ENCODE data around the gene CXCR6. TPM values are rescaled to one million over a fixed set of nuclear protein-coding genes. Genes with fewer than 3 reads are reported as not detected.

The CXCR6 gene
- total and polyA plus RNA-seq, 2 of the 8 experiments (the other 6 are each of a cell fraction or from before 2014, with no cell fraction given): not detected

DNA sequence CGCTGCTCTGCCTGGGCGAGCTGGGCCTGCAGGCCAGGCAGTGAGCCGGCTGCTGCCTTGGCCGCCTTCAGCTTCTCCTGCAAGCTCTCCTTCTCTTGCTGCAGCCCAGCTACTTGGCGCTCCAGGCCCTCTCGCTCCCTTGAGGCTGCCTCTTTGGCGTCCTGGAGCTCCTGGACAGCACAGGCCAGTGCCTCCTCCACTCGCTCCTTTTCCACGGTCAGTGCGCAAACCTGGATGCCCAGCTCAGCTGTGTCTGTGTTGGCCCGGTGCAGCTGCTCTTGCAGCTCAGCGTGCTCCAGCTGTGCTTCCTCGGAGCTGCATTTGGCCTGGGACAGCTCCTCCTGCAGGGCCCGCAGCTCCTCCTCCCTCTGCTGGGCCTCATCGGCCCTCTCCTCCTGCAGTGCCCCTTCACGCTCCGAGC lies 23.1 kb downstream of the CXCR6 start:
- peaks cover 25 to 66% (median 55%) of the 10 kb centered on the region in 4 experiments for H3K36me3 ChIP-seq (ENCODE audit: control insufficient read depth in 2 of 4, insufficient read depth in 4 of 4, low read length in 3 of 4)
- no peak overlapping the region for H3K18ac ChIP-seq (ENCODE audit: extremely low read depth, low read length)
- no peak overlapping the region for H2AK5ac ChIP-seq (ENCODE audit: low read depth, low read length)
- no peak overlapping the region for H2BK12ac ChIP-seq (ENCODE audit: low read depth, low read length)
- CTCF ChIA-PET (ENCODE audit: partially characterized antibody): interaction anchor here (0.5 to 6.7 kb wide), 5 partner anchors 13 to 1640 kb away, joined by 3 to 51 read pairs (median 4); partner anchors contain the start of gene CXCR6
- POLR2A ChIA-PET (ENCODE audit: partially characterized antibody): interaction anchor here (1.0 to 1.3 kb wide), 2 partner anchors 17 to 130 kb away, joined by 3 to 4 read pairs; no protein-coding TSS in a partner anchor
- H3K9ac ChIP-seq (replicated peaks in 1 of 4; ENCODE audit: extremely low read depth in 1 of 4, low read depth in 3 of 4, low read length in 3 of 4): no peak overlapping the region
- H4K8ac ChIP-seq (ENCODE audit: extremely low read depth, insufficient read depth, low read length): no peak overlapping the region
- peaks cover 4 to 12% of the 10 kb centered on the region in 2 experiments for H4K20me1 ChIP-seq (replicated peaks in 1 of 2; ENCODE audit: control insufficient read depth in 1 of 2, insufficient read depth in 2 of 2, low read length in 2 of 2)
- H4K91ac ChIP-seq (replicated peaks; ENCODE audit: insufficient read length, low read length): no peak overlapping the region
- no peaks in the 10 kb centered on the region for H3K27me3 ChIP-seq (replicated peaks in 1 of 4; ENCODE audit: control insufficient read depth in 3 of 4, extremely low read depth in 1 of 4, insufficient read depth in 3 of 4, low read length in 3 of 4)
- no peaks in the 10 kb centered on the region for H3K79me2 ChIP-seq (ENCODE audit: control insufficient read depth in 1 of 2, insufficient read depth in 2 of 2, low read length in 2 of 2)
- H2AFZ ChIP-seq (ENCODE audit: low read length): no peak overlapping the region
- FAIRE-seq (no peak), DNase-seq (ENCODE audit: low read depth in 1 of 2, low spot score in 2 of 2) (no peak)
- H3K4me3 ChIP-seq (ENCODE audit: extremely low read depth in 1 of 4, insufficient read depth in 2 of 4, low read depth in 3 of 4, low read length in 4 of 4): no peak overlapping the region
- H3K79me1 ChIP-seq (ENCODE audit: low read depth, low read length): no peaks in the 10 kb centered on the region
- no peak overlapping the region for H2BK15ac ChIP-seq (ENCODE audit: low read length)
- H3K56ac ChIP-seq (replicated peaks; ENCODE audit: insufficient read length, low read depth, low read length): no peak overlapping the region
- H2BK120ac ChIP-seq (replicated peaks; ENCODE audit: low read depth, low read length): no peak overlapping the region
- WGBS, 2 experiments (ENCODE audit: extremely low coverage in 1 of 2, insufficient coverage in 1 of 2, insufficient read length in 1 of 2, insufficient replicate concordance in 2 of 2, low coverage in 1 of 2, low lambda C conversion rate in 2 of 2, missing lambda C conversion rate in 1 of 2): 90% methylated on average over 17 of the region's 17 CpGs; no CpG with 5 or more reads in 1 of the 2 experiments
- no peak overlapping the region for H3K4ac ChIP-seq (replicated peaks; ENCODE audit: insufficient read length, low read depth, low read length)
- no peak overlapping the region for H3K4me2 ChIP-seq (ENCODE audit: insufficient read depth in 1 of 2, low read depth in 2 of 2, low read length in 2 of 2)
- H4K5ac ChIP-seq (ENCODE audit: insufficient read length, low read depth, low read length): no peak overlapping the region
- no peaks in the 10 kb centered on the region for H3K4me1 ChIP-seq (replicated peaks in 1 of 4; ENCODE audit: control insufficient read depth in 3 of 4, insufficient read depth in 4 of 4, low read length in 3 of 4)
- H3K9me3 ChIP-seq (ENCODE audit: insufficient read depth in 2 of 2, low read depth in 1 of 2, low read length in 1 of 2): no peaks in the 10 kb centered on the region
- TF ChIP-seq JUN (IDR thresholded peaks at IDR 0.05; ENCODE audit: low read depth, low read length) (no peak), TBP (IDR thresholded peaks at IDR 0.05; ENCODE audit: low read depth, low read length) (no peak), CBX5 (IDR thresholded peaks at IDR 0.05; ENCODE audit: low read depth, low read length) (no peak), KDM1A (IDR thresholded peaks at IDR 0.05; ENCODE audit: borderline replicate concordance, low read length) (no peak), MAFK (IDR thresholded peaks at IDR 0.05; ENCODE audit: low read depth, low read length) (no peak)
- TF ChIP-seq, protein P1, sequence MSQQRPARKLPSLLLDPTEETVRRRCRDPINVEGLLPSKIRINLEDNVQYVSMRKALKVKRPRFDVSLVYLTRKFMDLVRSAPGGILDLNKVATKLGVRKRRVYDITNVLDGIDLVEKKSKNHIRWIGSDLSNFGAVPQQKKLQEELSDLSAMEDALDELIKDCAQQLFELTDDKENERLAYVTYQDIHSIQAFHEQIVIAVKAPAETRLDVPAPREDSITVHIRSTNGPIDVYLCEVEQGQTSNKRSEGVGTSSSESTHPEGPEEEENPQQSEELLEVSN (IDR thresholded peaks at IDR 0.05): no peak
- H3K23ac ChIP-seq (ENCODE audit: insufficient read length): no peak overlapping the region
- no peak overlapping the region for H2BK5ac ChIP-seq (ENCODE audit: low read depth, low read length)
- no peak overlapping the region for H2BK20ac ChIP-seq (ENCODE audit: low read length)
- no peak overlapping the region for H3K27ac ChIP-seq (ENCODE audit: low read depth, low read length)
- H3K23me2 ChIP-seq (ENCODE audit: low read depth, low read length): no peaks in the 10 kb centered on the region
- H3K14ac ChIP-seq (ENCODE audit: insufficient read length): no peak overlapping the region
